ENCODE results near the gene GATAD2A.

DNA sequence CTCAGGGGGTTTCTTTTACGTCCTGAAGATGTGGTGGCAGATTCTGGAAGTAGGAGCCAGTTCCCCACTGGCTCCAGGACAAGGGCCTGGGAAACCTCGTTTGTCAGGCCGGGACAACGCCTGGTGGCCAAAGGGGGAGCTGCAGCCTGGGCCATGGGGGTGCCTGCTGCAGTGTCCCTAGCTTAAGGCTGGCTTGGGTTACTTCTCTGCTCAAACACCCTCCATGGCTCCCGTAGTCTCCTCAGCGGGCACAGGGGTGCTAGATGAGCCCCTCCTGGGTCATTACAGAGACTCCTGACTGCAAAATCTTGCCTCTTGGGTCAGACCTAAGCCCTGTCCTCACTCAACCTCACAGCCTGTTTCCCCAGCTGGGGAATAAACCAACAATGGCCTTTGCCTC, 147.3 kb downstream of the GATAD2A start:
- TF ChIP-seq POLR2A (IDR thresholded peaks at IDR 0.05; ENCODE audit: low read length) (no peak), GATA1 (IDR thresholded peaks at IDR 0.05; ENCODE audit: low read depth, low read length) (no peak)
